ENCODE results near the gene ZNF595.
"Not testable (repeated sequence)": the region's sequence is repeated elsewhere in the genome, so short reads cannot be mapped to it uniquely, and the experiment has no call there.

ZNF595 gene

DNA sequence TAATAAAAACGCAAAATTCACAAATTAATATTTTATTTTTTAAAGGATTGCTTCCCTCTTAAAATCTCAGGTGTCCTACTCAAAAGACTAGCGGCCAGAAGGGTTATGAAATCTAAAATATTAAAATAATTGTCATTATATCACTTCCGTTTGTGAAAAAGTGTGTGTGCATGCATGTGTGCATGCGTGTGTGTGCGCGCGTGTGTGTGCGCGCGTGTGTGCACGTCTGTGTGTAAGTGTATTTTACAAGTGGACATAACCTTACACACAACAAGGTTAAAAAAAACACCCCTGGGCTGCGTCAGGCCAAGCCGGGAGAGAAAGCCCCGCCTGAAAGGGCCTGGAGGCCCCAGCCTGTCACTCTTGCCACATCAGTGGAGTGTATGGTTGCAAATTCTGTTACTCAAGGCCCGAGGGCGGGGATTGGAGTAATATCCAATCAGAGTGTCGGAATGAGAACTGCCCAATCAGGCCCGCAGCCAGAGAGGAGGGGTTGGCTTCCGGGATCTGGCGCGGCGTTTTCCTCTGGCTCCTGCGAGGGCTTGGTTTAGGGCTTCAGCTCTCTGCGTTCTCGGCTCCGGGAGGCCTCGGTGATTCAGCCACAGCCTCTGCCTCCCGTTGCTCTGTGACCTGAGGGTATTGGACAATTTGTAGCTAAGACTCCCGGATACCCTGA lies at the start of gene ZNF595:
ZNF595 (plus strand) TSS at position 518 of the 676 bp plus-strand sequence. CDS start 168 bp downstream, outside the sequence.
- not testable (repeated sequence) for DNase-seq (ENCODE audit: low spot score)

DNA sequence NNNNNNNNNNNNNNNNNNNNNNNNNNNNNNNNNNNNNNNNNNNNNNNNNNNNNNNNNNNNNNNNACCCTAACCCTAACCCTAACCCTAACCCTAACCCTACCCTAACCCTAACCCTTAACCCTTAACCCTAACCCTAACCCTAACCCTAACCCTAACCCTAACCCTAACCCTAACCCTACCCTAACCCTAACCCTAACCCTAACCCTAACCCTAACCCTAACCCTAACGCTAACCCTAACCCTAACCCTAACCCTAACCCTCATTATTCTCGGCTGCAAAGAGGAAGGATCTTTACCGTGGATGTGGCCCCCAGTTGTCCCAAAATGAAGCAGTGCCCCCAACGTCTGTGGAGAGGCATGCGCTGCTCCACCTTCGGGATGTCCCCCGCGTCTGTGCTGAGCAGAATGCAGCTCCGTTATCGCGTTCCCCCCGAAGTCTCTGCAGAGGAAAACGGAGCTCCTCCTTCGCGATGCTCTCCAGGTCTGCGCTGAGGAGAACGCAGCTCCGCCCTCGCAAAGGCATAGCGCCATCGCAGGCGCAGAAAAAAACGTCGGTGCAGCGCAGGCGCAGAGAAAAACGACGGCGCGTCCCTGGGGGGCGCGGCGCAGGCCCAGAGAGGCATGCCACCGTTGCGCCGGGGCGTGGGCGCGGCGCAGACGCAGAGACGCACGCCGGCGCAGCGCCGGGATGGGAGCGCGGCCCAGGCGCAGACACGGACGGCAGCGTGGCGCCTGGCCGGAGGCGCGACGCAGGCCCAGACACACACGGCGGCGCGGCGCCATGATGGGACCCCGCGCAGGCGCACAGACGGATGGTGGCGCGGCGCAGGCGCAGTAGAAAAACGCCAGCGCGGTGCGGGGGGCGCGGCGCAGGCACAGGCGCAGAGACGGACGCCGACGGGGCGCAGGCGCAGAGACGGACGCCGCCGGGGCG lies 42.9 kb upstream of the ZNF595 start:
- DNase-seq (ENCODE audit: low spot score), result not testable (repeated sequence)

DNA sequence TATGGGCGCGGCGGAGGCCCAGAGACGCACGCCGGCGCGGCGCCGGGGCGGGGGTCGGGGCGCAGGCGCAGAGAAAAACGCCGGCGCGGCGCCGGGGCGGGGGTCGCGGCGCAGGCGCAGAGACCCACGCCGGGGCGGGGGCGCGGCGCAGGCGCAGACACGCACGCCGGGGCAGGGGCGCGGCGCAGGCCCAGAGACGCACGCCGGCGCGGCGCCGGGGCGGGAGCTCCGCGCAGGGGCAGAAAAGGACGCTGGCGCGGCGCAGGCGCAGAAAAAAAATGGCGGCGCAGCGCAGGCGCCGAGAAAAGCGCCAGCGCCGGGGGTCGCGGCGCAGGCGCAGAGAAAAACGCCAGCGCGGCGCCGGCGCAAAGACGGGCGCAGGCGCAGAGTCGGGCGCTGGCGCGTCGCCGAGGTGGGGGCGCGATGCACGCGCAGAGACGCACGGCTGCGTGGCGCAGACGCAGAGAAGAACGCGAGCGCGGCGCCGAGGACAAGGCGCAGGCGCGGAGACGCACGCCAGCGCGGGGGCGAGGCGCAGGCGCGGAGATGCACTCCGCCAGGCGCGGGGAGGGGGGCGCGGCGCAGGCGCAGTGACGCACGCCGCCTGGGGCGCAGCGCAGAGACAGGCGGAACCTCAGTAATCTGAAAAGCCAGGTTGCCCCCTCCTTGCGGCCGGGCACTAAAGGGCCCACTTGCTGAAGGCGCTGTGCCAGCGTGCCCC lies 41.9 kb upstream of the ZNF595 start:
- DNase-seq (ENCODE audit: low spot score), result not testable (repeated sequence)

DNA sequence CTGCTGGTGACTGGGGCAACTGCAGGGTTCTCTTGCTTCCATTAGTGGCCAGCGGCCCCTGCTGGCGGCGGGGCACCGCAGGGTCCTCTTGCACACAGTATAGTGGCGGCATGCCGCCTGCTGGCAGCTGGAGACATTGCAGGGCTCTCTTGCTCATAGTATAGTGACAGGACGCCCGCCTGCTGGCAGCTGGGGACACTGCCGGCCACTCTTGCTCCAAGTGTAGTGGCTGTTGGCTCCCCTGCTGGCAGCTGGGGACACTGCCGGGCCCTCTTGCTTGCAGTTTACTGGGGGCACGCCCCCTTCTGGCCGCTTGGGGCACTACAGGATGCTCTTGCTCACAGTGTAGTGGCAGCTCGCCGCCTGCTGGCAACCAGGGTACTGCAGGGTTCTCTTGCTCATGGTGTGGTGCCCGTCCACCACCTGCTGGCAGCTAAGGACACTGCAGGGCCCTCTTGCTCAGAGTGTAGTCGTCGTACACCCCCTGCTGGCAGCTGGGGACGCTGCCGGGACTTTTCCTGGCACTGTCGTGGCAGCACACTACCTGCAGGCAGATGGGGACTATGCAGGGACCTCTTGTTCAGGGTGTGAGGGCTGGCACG lies 41.2 kb upstream of the ZNF595 start:
- not testable (repeated sequence) for DNase-seq (ENCODE audit: low spot score)

DNA sequence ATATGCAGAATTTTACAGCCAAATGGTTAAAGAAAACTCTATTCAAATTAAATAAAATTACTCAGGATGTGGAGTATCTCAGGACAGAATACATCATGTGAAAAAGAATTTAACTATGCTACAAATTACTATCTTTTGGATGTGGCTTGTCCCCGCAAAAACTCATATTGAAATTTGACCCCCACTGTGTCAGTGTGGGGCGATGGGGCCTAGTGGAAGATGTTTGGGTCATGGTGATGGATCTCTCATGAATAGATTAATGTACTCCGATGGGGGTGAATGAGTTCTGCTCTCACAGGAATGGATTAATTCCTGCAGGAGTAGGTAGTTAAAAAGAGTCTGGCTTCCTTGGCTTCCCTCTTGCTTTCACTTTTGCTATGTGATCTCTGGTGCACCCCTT lies 35.0 kb upstream of the ZNF595 start:
- not testable (repeated sequence) for DNase-seq (ENCODE audit: low spot score)

DNA sequence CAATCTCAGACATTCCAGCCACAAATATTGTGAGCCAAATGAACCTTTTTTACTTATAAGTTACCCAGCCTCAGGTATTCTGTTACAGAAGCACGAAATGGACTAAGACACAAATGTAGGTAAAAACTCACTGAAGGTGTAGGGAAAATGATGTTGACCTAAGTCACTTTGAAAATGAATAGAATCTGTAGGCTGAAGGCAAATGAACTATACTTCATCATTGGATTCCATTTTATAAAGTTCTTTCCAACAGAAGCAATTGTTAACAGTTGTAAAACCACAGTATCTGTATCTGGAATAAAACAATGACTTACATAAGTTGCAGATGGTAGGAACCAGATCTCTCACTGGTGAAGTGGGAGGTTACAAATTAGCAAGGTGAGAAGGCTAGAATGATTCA lies 34.5 kb upstream of the ZNF595 start:
- not testable (repeated sequence) for DNase-seq (ENCODE audit: low spot score)

DNA sequence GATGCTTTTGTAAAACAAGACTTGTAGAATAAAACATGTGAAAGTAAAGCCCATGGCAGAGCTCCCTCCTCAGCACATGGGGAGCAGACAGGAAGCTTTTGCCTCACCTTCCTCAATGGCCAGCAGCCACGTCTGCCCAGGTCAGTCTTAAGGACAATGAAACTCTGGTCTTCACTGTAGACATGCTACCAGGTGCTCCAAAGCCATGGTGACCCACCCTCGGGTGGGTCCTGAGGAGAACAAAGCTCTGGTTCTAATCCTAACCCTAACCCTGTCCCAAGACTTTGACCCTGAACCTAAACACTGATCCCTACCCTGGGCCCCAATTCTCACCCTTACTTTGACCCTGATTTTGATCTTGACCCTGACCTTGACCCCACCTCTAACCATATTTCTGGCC lies 30.2 kb upstream of the ZNF595 start:
- DNase-seq (ENCODE audit: low spot score), result not testable (repeated sequence)

DNA sequence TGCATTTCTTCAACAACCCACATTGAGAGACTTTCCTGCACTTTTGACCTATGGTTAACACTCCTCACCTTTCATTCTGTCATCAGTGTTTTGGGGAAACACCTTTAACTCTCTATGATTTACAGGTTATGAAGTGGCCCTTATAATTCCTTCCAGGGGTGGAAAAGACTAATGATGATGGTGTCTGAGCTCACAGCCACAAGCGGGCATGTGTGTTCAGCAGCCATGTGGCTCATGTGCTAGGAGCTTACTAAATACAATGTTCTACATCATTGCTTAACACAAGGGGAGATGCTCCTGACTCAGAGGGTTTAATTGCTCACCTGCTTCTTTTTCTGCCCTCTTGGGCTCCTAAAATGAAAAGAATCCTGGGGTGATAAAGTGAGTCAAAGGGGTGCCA lies 28.8 kb upstream of the ZNF595 start:
- DNase-seq (ENCODE audit: low spot score), result not testable (repeated sequence)

DNA sequence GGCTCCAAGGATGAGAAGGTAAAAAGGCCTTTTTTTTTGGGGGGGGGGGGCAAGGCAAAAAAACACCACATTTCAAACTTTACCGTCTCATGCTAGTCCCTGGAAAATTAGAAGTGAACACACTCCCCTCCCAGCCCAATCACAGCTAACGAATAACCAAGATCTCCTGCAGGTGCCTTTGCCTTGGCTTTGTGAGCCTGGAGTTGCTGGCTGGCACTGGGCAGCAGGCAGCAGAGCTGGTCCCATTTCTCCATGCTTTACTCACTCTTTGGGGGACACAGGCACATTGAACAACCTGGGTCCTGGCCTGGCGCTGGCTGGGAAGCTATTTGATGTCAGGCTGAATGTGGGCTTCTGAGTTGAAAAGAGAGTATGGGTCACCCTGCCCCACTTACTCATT lies 25.6 kb upstream of the ZNF595 start:
- not testable (repeated sequence) for DNase-seq (ENCODE audit: low spot score)

DNA sequence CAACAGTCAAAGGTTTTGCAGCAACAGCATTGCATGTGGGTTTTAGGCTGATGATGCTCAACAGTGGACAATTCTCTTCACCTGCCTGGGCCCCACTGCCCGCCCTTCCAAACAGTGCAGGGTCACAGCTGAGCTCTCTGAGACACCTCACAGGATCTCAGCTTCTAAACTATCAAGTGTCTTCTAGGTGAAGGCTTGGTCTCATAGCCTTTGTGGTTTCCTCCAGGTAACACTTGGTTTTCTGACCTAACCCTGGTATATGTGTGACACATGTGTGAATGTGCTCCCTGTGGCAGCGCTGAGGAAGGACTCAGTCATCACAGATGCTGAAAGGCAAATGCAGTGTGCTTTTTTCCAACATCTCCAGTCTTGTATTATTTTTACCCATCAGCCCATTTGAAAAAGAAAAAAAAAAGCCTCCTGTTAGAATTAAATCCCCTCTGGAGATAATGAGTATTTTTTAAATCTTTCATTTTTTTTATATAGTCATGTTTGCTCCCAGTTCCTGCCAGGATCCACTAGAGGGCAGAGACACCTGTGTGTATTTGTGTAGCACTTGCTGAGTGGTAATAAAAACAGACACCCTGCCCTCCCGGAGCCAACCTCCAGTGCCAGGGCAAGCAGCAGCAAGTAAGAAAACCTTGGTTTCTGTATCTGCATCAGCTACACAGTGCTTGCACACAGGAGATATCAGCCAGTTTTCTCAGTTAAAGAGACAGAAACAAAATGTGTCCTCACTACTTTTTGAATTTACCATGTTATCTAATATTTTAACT lies 24.2 kb upstream of the ZNF595 start:
- DNase-seq (ENCODE audit: low spot score), result not testable (repeated sequence)

DNA sequence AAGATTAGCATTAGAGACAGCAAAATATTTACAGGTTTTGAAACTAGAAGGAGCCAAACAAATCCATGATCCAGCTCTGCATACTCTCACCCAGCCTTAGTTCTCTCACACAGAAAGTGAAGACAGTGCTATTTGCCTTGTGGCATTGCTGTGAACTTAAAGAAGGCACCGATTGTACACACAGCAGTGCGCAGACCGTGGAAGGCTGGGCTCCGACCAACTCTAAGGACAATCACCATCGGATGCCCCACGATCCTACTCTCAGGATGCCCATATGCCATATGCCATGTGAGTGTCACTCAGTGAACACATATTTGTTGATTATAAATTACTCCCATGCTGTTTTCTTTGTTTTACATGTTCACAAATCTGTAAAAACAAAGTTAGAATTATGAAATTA lies 19.8 kb upstream of the ZNF595 start:
- DNase-seq (ENCODE audit: low spot score), result not testable (repeated sequence)

DNA sequence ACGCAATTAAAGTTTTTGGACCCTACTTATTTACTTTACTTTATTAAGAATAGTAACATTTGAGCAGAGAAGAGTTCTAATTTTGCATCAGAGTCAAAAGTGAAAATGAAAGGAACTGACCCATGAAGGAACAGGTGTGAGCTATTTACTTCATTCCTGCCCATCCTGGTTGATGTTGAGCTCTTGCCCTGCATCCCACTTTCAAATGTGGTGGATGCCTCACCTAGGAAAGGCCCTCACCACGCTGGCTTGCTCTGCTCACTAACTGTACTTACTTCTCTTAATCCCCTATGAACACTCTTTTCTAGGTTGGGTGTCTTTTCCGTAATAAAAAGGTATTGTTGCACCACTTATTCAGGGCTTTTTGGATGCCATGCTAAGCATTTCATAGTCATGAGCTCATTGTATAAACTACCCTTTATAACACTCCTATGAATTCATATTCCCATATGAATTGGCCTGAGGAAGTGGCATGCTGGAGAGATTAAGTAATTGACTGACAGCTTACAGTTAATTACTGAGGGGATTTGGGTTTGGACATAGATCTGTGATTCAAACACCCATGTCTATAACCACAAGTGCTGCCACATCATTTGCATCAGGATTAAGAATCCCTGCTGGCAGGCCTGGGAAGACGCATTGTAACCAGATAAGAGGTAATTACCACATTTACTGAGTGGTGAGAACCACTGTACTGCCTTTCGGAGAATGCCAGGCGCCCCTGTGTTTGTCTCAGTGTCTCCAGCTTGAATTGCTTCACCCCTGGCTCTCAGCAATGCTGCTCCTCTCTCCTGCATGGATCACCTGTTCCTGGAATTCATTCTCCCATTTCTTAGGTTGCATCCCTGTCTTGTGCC lies 16.3 kb upstream of the ZNF595 start:
- DNase-seq (ENCODE audit: low spot score), result not testable (repeated sequence)

DNA sequence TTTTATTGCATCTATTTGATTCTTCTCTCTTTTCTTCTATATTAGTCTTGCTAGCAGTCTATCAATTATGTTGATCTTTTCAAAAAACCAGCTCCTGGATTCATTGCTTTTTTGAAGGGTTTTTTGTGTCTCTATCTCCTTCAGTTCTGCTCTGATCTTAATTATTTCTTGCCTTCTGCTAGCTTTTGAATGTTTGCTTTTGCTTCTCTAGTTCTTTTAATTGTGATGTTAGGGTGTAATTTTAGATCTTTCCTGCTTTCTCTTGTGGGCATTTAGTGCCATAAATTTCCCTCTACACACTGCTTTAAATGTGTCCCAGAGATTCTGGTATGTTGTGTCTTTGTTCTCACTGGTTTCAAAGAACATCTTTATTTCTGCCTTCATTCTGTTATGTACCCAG lies 14.9 kb upstream of the ZNF595 start:
- not testable (repeated sequence) for DNase-seq (ENCODE audit: low spot score)

DNA sequence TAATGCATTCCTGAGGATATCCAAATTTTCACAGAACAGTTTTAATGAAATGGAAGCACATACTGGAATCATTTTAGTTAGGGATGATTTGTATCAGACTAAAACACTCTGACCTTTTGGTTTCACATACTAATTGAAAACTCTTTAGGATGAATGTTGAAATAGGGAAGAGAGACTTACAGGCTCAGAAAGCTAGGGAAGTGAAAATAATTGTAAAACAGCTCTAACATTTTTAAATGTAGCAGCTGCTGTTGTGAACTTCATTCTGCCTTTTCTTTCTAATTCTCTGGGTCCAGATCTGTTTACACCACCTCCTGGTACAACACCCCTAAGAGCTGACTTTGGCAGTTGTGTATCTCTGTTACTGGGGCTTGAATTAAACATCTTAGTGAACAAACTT lies 9.7 kb upstream of the ZNF595 start:
- not testable (repeated sequence) for DNase-seq (ENCODE audit: low spot score)

DNA sequence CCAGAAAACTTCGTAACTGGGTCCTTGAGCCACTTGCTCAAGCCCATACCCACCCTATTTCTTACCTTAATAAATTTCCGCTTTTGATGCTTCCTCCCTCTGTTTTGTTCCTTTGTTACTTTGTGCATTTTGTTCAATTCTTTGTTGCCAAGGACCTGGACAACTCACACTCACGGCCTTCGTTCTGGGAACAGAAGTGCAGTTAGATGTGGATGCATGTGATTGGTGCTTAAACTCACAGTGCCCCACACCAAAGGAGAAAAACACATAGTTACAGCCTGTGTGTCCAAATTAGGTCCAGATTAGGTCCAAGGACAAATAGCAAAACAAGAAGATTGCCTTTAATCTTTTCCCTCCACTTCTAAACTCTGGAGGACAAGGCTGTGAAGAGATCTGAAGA lies 1.9 kb upstream of the ZNF595 start:
- DNase-seq (ENCODE audit: low spot score), result not testable (repeated sequence)

DNA sequence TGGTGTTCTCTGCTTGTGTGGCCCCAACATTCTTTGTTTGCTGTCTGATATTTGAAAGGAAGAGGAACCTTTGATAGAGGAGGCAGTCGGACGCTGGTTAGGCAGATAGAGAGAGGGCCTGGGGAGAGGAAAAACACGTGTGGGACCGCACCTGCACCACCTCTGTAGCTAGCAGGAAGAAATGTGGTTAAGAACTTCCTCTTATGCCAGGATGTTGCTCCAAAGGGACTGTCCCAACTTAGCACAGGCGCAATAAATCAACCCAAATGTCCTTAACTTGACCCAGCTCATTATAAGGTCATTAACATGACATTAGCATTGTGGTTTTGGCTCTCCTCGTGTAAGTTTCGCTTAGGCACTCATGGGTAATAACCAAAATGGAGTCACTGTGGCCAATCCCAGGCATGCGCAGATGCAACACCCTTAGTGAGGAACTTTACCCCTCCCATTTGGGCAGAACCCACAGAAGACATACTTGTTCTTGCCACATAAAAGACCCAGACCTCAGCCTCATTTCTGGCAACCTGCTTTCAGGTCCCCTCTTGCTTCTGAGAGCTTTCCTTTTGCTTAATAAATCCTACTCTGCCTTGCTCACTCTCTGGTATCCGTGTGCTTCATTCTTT lies 1.4 kb upstream of the ZNF595 start:
- not testable (repeated sequence) for DNase-seq (ENCODE audit: low spot score)

DNA sequence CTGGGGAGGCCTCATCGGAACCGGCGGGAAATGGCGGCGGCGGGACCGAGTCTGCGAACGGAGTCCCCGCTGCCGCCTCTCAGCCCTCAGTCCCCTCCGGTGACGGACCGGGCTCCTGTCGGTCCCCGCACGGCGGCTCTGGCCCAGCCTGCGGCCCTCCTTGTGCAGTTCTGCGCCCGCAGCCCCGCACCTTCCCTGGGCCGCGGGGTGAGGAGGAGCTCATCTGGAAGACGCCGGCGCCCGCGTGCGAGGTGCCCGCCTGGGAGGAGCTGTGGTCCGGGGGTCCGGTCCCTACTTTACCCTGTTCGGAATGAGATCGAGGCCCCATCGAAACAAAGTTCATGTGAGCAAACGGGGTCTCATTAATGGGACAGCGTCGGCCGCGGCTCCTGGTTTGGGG lies 400 bp downstream of the ZNF595 start:
- not testable (repeated sequence) for DNase-seq (ENCODE audit: low spot score)

DNA sequence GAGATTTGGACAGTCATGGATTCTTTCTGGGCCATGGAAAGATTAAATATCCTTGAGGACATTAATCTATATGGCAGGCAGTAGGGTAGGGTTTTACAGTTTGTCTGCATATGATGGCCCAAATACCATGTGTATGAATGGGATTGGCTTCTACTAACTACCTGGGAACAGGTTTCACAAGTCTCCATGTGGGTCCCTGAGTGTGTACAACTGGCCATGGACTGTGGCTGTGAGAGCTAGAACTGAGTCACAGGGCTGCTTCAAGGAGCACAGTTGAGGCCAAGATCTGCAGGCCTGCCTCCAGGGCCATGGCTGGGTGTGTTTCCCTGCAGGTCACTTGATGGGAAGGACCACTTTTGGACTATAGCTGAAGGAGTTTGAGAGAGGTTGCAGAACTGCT lies 11.6 kb downstream of the ZNF595 start:
- DNase-seq (ENCODE audit: low spot score), result not testable (repeated sequence)

DNA sequence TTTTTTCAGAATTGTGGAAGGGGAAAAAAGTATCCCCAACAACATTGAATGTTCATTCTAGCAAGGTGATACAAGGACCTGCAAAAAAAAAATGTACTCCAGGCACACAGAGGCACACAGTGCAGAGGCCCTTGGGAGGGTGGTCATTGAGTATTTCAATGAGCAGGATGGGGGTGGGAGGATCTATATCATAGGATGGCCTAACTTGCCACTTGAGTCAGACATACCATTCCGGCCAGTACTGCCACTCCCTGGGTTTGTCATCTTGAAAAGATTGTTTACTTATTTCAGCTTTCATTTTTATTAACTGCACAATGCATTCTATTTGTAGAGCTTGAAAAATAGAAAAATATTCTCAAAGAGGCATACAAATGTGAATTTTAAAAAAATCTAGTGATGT lies 18.7 kb downstream of the ZNF595 start:
- DNase-seq (ENCODE audit: low spot score), result no peak

DNA sequence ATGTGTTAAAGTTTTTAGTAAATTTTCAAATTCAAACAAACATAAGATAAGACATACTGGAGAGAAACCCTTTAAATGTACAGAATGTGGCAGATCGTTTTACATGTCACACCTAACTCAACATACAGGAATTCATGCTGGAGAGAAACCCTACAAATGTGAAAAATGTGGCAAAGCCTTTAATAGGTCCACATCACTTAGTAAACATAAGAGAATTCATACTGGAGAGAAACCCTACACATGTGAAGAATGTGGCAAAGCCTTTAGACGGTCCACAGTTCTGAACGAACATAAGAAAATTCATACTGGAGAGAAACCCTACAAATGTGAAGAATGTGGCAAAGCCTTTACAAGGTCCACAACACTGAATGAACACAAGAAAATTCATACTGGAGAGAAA lies 32.8 kb downstream of the ZNF595 start:
- no peak for DNase-seq (ENCODE audit: low spot score)
